Nephron (organoid): ENCODE results near the gene ATCAY.
"Not testable (repeated sequence)": the region's sequence is repeated elsewhere in the genome, so short reads cannot be mapped to it uniquely, and the experiment has no call there.

ENCODE experiments used
- H3K27ac Mint-ChIP-seq, 3 experiments: 2 replicates each; pipeline ENCODE4 v1.8.0; 2020; ENCODE audit warnings: mixed read lengths in 3 of 3, mild to moderate bottlenecking in 2 of 3, moderate library complexity in 1 of 3
- H3K27me3 Mint-ChIP-seq: 2 replicates; pipeline ENCODE4 v1.8.0; 2021; ENCODE audit warnings: low read depth, mild to moderate bottlenecking, moderate library complexity, mixed read lengths
- H3K36me3 Mint-ChIP-seq: 2 replicates; pipeline ENCODE4 v1.8.0; 2020; ENCODE audit warnings: low read depth, mixed read lengths
- H3K4me1 Mint-ChIP-seq: 2 replicates; pipeline ENCODE4 v1.8.0; 2020; ENCODE audit warnings: mixed read lengths
- H3K4me3 Mint-ChIP-seq, 3 experiments: 2 replicates each; pipeline ENCODE4 v1.8.0; 2020; ENCODE audit warnings: mild to moderate bottlenecking in 3 of 3, mixed read lengths in 3 of 3, moderate library complexity in 2 of 3
- H3K9me3 Mint-ChIP-seq: 2 replicates; pipeline ENCODE4 v1.8.0; 2020; ENCODE audit warnings: mixed read lengths
- TF ChIP-seq, protein P1 (sequence below), 3 experiments: fragments of 200-600 bp; sonication (generic); IDR thresholded peaks; one replicate each; pipeline ENCODE4 v1.5.0; 2021; ENCODE audit warnings: antibody characterized with exemption in 3 of 3; ENCODE audit not compliant: unreplicated experiment in 3 of 3

ATCAY gene

DNA sequence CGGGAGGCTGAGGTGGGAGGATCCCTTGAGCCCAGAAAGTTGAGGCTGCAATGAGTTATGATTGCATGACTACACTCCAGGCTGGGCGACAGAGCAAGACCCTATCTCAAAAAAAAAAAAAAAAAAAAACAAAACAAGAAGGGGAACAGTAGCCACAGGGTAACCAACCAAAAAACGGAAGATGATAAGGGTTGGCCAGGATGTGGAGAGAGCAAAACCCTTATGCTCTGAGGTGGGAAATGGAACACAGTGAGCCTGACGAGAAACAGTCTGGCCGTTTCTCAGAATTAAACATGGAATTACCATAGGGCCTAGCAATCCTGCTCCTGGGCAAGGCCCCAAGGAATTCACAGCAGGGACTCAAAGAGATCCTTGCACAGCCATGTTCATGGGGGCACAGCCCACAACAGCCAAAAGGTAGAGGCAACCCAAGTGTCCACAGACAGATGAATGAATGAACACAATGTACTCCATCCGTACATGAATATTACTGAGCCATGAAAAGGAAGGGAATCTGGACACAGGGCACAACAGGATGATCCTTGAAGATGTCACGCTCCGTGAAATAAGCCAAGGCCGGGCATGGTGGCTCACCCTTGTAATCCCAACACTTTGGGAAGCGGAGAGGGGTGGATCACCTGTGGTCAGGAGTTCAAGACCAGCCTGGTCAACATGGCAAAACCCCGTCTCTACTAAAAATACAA lies 63.7 kb downstream of the ATCAY start:
- TF ChIP-seq, protein P1, sequence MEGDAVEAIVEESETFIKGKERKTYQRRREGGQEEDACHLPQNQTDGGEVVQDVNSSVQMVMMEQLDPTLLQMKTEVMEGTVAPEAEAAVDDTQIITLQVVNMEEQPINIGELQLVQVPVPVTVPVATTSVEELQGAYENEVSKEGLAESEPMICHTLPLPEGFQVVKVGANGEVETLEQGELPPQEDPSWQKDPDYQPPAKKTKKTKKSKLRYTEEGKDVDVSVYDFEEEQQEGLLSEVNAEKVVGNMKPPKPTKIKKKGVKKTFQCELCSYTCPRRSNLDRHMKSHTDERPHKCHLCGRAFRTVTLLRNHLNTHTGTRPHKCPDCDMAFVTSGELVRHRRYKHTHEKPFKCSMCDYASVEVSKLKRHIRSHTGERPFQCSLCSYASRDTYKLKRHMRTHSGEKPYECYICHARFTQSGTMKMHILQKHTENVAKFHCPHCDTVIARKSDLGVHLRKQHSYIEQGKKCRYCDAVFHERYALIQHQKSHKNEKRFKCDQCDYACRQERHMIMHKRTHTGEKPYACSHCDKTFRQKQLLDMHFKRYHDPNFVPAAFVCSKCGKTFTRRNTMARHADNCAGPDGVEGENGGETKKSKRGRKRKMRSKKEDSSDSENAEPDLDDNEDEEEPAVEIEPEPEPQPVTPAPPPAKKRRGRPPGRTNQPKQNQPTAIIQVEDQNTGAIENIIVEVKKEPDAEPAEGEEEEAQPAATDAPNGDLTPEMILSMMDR (IDR thresholded peaks at IDR 0.05; ENCODE audit: unreplicated experiment in 3 of 3): no peak
- Mint-ChIP-seq H3K27me3 (no peaks in the 10 kb centered on the region), H3K27ac (no peak overlapping the region), H3K4me1 (no peaks in the 10 kb centered on the region), H3K9me3 (no peaks in the 10 kb centered on the region), H3K4me3 (no peak overlapping the region), H3K36me3 (no peaks in the 10 kb centered on the region)

DNA sequence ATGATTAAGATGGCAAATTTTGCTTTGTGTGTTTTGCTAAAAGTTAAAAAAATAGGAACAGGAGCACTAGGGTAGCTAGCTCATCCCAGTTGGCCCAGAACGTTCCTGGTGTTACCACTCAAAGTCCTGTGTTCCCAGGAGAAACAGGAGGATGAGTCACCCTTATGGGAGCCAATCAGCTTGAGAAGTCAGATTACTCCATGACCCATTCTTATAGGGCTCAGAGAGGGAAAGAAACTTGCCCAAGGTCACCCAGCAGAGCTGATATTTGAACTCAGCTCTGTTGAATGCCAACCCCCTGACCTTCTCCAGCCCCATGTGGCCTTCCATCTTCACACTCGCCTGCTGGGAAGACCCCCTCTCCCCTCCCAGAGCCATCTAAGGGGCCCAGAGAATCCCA lies 65.4 kb downstream of the ATCAY start:
- Mint-ChIP-seq H3K9me3 (no peaks in the 10 kb centered on the region), H3K27ac (no peak overlapping the region), H3K4me1 (no peaks in the 10 kb centered on the region), H3K27me3 (no peaks in the 10 kb centered on the region), H3K4me3 (no peak overlapping the region), H3K36me3 (no peaks in the 10 kb centered on the region)
- TF ChIP-seq, protein P1 (IDR thresholded peaks at IDR 0.05; ENCODE audit: unreplicated experiment in 3 of 3): no peak

DNA sequence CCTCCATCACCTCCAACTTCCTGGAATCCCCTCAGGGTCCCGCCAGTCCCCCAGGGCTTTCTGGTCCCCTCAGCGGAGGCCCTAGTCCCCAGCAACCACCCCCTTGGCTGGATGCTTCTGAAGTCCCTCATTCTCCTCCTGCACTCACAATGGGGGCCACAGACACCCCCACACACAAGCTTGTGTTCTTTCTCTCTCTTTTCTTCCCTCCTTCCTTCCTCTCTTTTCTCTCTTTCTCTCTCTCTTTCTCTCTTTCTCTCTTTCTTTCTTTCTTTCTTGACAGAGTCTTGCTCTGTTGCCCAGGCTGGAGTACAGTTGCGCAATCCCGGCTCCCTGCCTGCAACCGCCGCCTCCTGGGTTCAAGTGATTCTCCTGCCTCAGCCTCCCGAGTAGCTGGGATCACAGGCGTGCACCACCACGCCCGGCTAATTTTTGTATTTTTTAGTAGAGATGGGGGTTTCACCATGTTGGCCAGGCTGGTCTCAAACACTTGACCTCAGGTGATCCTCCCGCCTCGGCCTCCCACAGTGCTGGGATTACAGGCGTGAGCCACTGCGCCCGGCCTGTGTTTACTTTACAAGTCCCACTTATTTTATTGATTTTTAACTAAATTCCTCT lies 66.9 kb downstream of the ATCAY start:
- H3K36me3 Mint-ChIP-seq, H3K27me3 Mint-ChIP-seq, H3K27ac Mint-ChIP-seq, H3K4me3 Mint-ChIP-seq, H3K4me1 Mint-ChIP-seq, H3K9me3 Mint-ChIP-seq: not testable (repeated sequence)

DNA sequence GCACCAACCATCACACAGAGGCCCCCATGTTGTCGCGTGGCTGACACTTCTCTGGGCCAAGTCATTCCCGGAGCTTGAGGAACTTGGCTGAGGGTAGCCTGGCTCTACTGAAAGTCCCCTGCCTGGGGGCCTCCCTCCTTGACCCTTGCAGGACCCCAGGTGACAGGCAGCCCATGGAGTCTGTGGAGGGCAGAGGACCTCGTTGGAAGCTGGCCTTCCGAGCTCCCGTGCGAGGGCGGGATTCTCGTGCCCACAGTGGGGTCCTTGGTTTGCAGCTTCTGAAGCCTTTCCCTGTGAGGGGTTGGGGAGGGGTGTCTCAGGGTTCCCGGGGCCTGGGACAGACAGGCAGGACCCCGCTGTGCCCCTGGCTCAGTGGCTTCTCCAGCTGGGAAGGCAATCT lies 68.8 kb downstream of the ATCAY start:
- TF ChIP-seq, protein P1 (IDR thresholded peaks at IDR 0.05; ENCODE audit: unreplicated experiment in 3 of 3): no peak
- no peaks in the 10 kb centered on the region for H3K36me3 Mint-ChIP-seq
- peaks cover 6% of the 10 kb centered on the region for H3K4me1 Mint-ChIP-seq
- no peak overlapping the region for H3K27ac Mint-ChIP-seq
- no peaks in the 10 kb centered on the region for H3K27me3 Mint-ChIP-seq
- no peaks in the 10 kb centered on the region for H3K9me3 Mint-ChIP-seq
- no peak overlapping the region for H3K4me3 Mint-ChIP-seq

DNA sequence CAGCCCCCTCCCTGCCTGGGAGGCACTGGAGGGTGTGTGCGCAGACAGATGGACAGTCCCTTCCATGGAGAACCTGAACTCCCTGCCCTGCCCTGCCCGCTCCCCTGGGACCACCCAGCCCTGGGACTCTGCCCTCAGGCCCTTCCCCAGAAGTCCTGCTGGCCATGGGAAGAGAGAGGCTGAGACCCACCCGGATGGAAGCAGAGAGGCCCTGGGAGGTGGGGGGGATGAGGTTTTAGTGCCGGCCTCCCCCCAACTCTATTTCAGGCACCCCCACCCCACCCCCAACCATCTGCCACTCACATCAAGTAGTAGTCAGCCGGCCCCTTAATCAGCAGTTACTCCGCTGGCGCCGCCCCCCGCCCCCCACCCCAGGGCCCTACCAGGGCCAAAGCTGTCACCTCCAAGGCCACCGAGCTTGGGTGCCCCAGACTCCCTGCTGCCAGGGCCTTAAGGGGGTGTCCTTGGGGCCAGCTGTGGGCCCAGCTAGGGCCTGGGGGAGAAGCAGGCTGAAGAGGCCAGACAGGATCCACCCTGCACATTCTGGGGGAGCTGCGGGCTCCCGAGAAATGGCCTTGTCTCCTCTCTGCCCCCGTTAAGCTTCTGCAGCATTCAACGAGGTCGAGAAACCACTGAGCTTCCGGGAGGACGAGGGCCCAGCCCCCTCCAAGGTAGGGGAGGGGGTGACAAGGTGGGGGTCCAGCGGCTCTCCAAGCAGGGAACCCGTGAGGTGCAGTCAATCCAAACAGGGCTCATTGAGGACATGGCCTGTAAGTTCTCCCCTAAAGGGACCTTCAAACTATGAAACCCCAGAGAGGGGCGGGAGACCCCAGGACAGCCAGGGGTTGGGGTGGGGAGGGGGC lies 69.7 kb downstream of the ATCAY start:
- Mint-ChIP-seq H3K4me1 (peaks cover 6% of the 10 kb centered on the region), H3K27ac (no peak overlapping the region), H3K36me3 (no peaks in the 10 kb centered on the region), H3K27me3 (no peaks in the 10 kb centered on the region), H3K4me3 (no peak overlapping the region), H3K9me3 (no peaks in the 10 kb centered on the region)
- TF ChIP-seq, protein P1 (IDR thresholded peaks at IDR 0.05; ENCODE audit: unreplicated experiment in 3 of 3): no peak
